GM06990 (cell line): ENCODE results near the gene PDIA6.

Source experiments
- DNase-seq: peaks from one replicate; pipeline ENCODE4 v3.0.0-alpha.2; 2011; ENCODE audit not compliant: insufficient read length; ENCODE audit errors: extremely low read depth
- H3K27me3 ChIP-seq: replicated peaks from 2 replicates; pipeline ENCODE4 v1.6.0; 2011; ENCODE audit warnings: low read length; ENCODE audit not compliant: control insufficient read depth, insufficient read depth
- H3K36me3 ChIP-seq: 2 replicates; pipeline ENCODE4 v1.5.1; 2011; ENCODE audit warnings: low read length; ENCODE audit not compliant: control insufficient read depth, insufficient read depth
- H3K4me3 ChIP-seq: replicated peaks from 2 replicates; pipeline ENCODE4 v1.5.1; 2011; ENCODE audit warnings: low read depth, mild to moderate bottlenecking, control low read depth, low read length
- CTCF ChIP-seq: IDR thresholded peaks from 2 replicates; pipeline ENCODE4 v1.5.1; 2011; ENCODE audit warnings: low read length, control low read depth, mild to moderate bottlenecking, inconsistent platforms; ENCODE audit not compliant: insufficient read depth, poor library complexity, severe bottlenecking

The PDIA6 gene

GRCh38 chr2:10812362-10813162, at the start of gene PDIA6:
Gene PDIA6 (minus strand): TSS chr2:10812785. CDS start chr2:10812696, 89 bp downstream.
- TF ChIP-seq CTCF = no peak
- DNase-seq = peak; percentile 98
- Histone ChIP-seq H3K27me3 (no peaks in the 10 kb centered on the region; the same call in none of the 2 replicates), H3K4me3 (peak within 1 kb of the TSS; percentile 97), H3K36me3 (no peaks in the 10 kb centered on the region; the same call in none of the 2 replicates)

- Histone ChIP-seq H3K27me3 (no peaks in the 10 kb centered on the region), H3K4me3 (no peak overlapping the region), H3K36me3 (no peaks in the 10 kb centered on the region)
- no peak for DNase-seq
- no peak for TF ChIP-seq CTCF
These were observed 49.7 kb upstream of the PDIA6 start for GRCh38 chr2:10862330-10862729.

- DNase-seq = no peak
- Histone ChIP-seq H3K36me3 (no peaks in the 10 kb centered on the region), H3K4me3 (no peak overlapping the region), H3K27me3 (no peaks in the 10 kb centered on the region)
- no peak for TF ChIP-seq CTCF
These were observed 49.2 kb upstream of the PDIA6 start for GRCh38 chr2:10861765-10862164.

GRCh38 chr2:10860814-10861325, 48.3 kb upstream of the PDIA6 start:
- Histone ChIP-seq H3K27me3 (no peaks in the 10 kb centered on the region), H3K36me3 (no peaks in the 10 kb centered on the region), H3K4me3 (no peak overlapping the region)
- no peak for TF ChIP-seq CTCF
- DNase-seq = no peak

GRCh38 chr2:10860081-10860813, 47.7 kb upstream of the PDIA6 start:
- Histone ChIP-seq H3K27me3 (no peaks in the 10 kb centered on the region), H3K36me3 (no peaks in the 10 kb centered on the region), H3K4me3 (no peak overlapping the region)
- no peak for TF ChIP-seq CTCF
- DNase-seq = no peak
